ENCODE measurements around the gene BACH1. TPM values are rescaled to one million over a fixed set of nuclear protein-coding genes. Genes with fewer than 3 reads are reported as not detected.
A peak's percentile ranks its signal among the peaks of the same experiment; 100 is the strongest.

Gene BACH1
- total and polyA plus RNA-seq, 2 donors (not counting 3 experiments of a cell fraction or from before 2014, with no cell fraction given): 7.2 to 28.8 TPM

- H3K4me2 ChIP-seq (ENCODE audit: insufficient read depth, low read length): peak overlapping the region; percentile 57
- H3K27ac ChIP-seq (ENCODE audit: insufficient read depth, low read depth, low read length): peak overlapping the region; percentile 82
- H3K27me3 ChIP-seq (ENCODE audit: control insufficient read depth in 2 of 2, insufficient read depth in 2 of 2, low read length in 2 of 2): no peaks in the 10 kb centered on the region
- CTCF ChIA-PET: interaction anchor here (0.6 to 11.3 kb wide), 12 partner anchors 10 to 266 kb away, joined by 3 to 180 read pairs (median 5); partner anchors contain the start of gene BACH1
- BruUV-seq (replicated peaks): no TSS peak
- H3K79me2 ChIP-seq (ENCODE audit: control insufficient read depth, insufficient read depth, low read length): peaks cover 15% of the 10 kb centered on the region
- FAIRE-seq (peak; percentile 59), DNase-seq (ENCODE audit: low read depth, low spot score) (peak; percentile 72)
- H3K9me3 ChIP-seq (replicated peaks; ENCODE audit: control insufficient read depth, insufficient read depth, low read length): no peaks in the 10 kb centered on the region
- H3K9ac ChIP-seq (replicated peaks; ENCODE audit: extremely low read depth, insufficient read depth, low read length): peak overlapping the region; percentile 48
- dilution Hi-C loops (cut with MboI; ENCODE audit: extremely low pct_ligation_motif_present, low sequenced_read_pairs): no loop called here
- no peaks in the 10 kb centered on the region for H3K9me1 ChIP-seq (replicated peaks; ENCODE audit: control insufficient read depth, extremely low read depth, insufficient read depth, low read length)
- no peaks in the 10 kb centered on the region for H4K20me1 ChIP-seq (replicated peaks; ENCODE audit: control insufficient read depth, extremely low read depth, insufficient read depth, low read length)
- intact Hi-C loops (cut with micrococcal nuclease): loop anchor here (2.0 kb wide), 1 partner anchor 27 kb away; no protein-coding TSS in a partner anchor
- H3K36me3 ChIP-seq (ENCODE audit: control insufficient read depth in 2 of 2, extremely low read depth in 1 of 2, insufficient read depth in 2 of 2, low read length in 2 of 2): peaks cover 0 to 2% of the 10 kb centered on the region in 2 experiments
- peaks cover 29% of the 10 kb centered on the region for H3K4me1 ChIP-seq (ENCODE audit: control insufficient read depth, extremely low read depth, insufficient read depth, low read length)
- POLR2A ChIA-PET: no interaction called here
- no peak overlapping the region for H3K4me3 ChIP-seq (replicated peaks in 1 of 3; ENCODE audit: insufficient read depth in 1 of 3, low read depth in 1 of 3, low read length in 3 of 3)
- TF ChIP-seq GATA2 (IDR thresholded peaks at IDR 0.05; ENCODE audit: insufficient read depth, insufficient read length, low read depth, low read length): peak; percentile 25
- no peak for TF ChIP-seq CTCF (IDR thresholded peaks at IDR 0.05; ENCODE audit: extremely low read depth in 1 of 2, insufficient read depth in 1 of 2, low read depth in 1 of 2, low read length in 2 of 2)
- no peak overlapping the region for H2AFZ ChIP-seq (ENCODE audit: low read depth, low read length)
Measured at GRCh38 chr21:29343519-29343918, 44.8 kb downstream of the BACH1 start.

DNA sequence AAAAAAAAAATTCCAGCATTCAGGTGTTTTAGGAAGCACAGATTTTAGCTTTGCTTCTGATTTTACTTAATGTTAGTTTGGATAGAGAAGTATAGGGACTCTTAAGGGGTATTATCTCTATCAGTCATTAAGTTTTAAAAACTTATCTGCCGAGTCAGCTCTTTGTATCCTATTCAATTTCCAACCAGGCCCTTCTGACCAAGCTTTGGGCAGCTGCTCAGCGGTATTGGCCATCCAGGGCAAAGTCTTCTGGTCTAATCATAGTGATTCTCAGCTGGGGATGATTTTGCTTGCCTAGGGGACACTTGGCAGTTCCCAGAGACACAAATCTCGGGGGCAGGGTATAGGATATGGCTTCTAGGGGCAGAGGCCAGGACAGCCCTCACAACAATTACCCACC is 47.6 kb downstream of the BACH1 start:
- no peaks in the 10 kb centered on the region for H3K9me1 ChIP-seq (replicated peaks; ENCODE audit: control insufficient read depth, extremely low read depth, insufficient read depth, low read length)
- CTCF ChIA-PET: interaction anchor here (11.3 kb wide), 1 partner anchor 182 kb away, joined by 180 read pairs; no protein-coding TSS in a partner anchor
- H4K20me1 ChIP-seq (replicated peaks; ENCODE audit: control insufficient read depth, extremely low read depth, insufficient read depth, low read length): no peaks in the 10 kb centered on the region
- no peak for DNase-seq (ENCODE audit: low read depth, low spot score)
- no peak overlapping the region for H3K4me3 ChIP-seq (replicated peaks in 1 of 3; ENCODE audit: insufficient read depth in 1 of 3, low read depth in 1 of 3, low read length in 3 of 3)
- H3K36me3 ChIP-seq (ENCODE audit: control insufficient read depth in 2 of 2, extremely low read depth in 1 of 2, insufficient read depth in 2 of 2, low read length in 2 of 2): peaks cover 0 to 2% of the 10 kb centered on the region in 2 experiments
- no TSS peak for BruUV-seq (replicated peaks)
- no peak overlapping the region for H2AFZ ChIP-seq (ENCODE audit: low read depth, low read length)
- POLR2A ChIA-PET: interaction anchor here (1.1 kb wide), 1 partner anchor 48 kb away, joined by 3 read pairs; the partner anchor contains the start of gene BACH1
- no peak overlapping the region for H3K27ac ChIP-seq (ENCODE audit: insufficient read depth, low read depth, low read length)
- H3K4me1 ChIP-seq (ENCODE audit: control insufficient read depth, extremely low read depth, insufficient read depth, low read length): peaks cover 27% of the 10 kb centered on the region
- TF ChIP-seq CTCF (IDR thresholded peaks at IDR 0.05; ENCODE audit: extremely low read depth in 1 of 2, insufficient read depth in 1 of 2, low read depth in 1 of 2, low read length in 2 of 2) (no peak), MYC (IDR thresholded peaks at IDR 0.05; ENCODE audit: low read depth, low read length) (no peak), FOS (IDR thresholded peaks at IDR 0.05; ENCODE audit: borderline replicate concordance, insufficient read depth, low read length) (no peak)
- no peak overlapping the region for H3K9ac ChIP-seq (replicated peaks; ENCODE audit: extremely low read depth, insufficient read depth, low read length)
- no peaks in the 10 kb centered on the region for H3K27me3 ChIP-seq (ENCODE audit: control insufficient read depth in 2 of 2, insufficient read depth in 2 of 2, low read length in 2 of 2)
- dilution Hi-C loops (cut with MboI; ENCODE audit: extremely low pct_ligation_motif_present, low sequenced_read_pairs) (no loop called here), intact Hi-C loops (cut with micrococcal nuclease) (no loop called here)
- H3K79me2 ChIP-seq (ENCODE audit: control insufficient read depth, insufficient read depth, low read length): peaks cover 6% of the 10 kb centered on the region
- H3K9me3 ChIP-seq (replicated peaks; ENCODE audit: control insufficient read depth, insufficient read depth, low read length): no peaks in the 10 kb centered on the region
- H3K4me2 ChIP-seq (ENCODE audit: insufficient read depth, low read length): no peak overlapping the region
- FAIRE-seq: no peak

Data from endothelial cell of umbilical vein (primary cell).